H4 (cell line): ENCODE data around the gene LDLRAD4. TPM values are rescaled to one million over a fixed set of nuclear protein-coding genes. Genes with fewer than 3 reads are reported as not detected.
"Not testable (repeated sequence)": the region's sequence is repeated elsewhere in the genome, so short reads cannot be mapped to it uniquely, and the experiment has no call there.

Experiments
- DNase-seq: peaks from one replicate; pipeline ENCODE4 v3.0.0-alpha.2; 2015; ENCODE audit warnings: low spot score
- total RNA-seq: library from RNA; depleted of rRNA; stranded (reverse); fragments of >200 nt; shearing (Covaris generic); gene quantifications from 2 replicates; pipeline ENCODE4 v1.2.3, GENCODE V29; 2014

LDLRAD4 gene
- total RNA-seq, 1 experiment from 2014 or later = 6.9 TPM

- DNase-seq = no peak
Observed at GRCh38 chr18:13246591-13246990, 28.0 kb downstream of the LDLRAD4 start.

- DNase-seq = no peak
Observed at GRCh38 chr18:13247506-13247905, 28.9 kb downstream of the LDLRAD4 start.

- no peak for DNase-seq
Observed at GRCh38 chr18:13252686-13253410, 34.3 kb downstream of the LDLRAD4 start.

- no peak for DNase-seq
Observed at GRCh38 chr18:13253786-13254688, 35.5 kb downstream of the LDLRAD4 start.

- no peak for DNase-seq
Observed at GRCh38 chr18:13254971-13255927, 36.7 kb downstream of the LDLRAD4 start.

GRCh38 chr18:13256444-13257305 lies 38.1 kb downstream of the LDLRAD4 start:
- DNase-seq = no peak

- DNase-seq = no peak
Observed at GRCh38 chr18:13257361-13257980, 38.9 kb downstream of the LDLRAD4 start.

- DNase-seq = no peak
Observed at GRCh38 chr18:13258921-13259320, 40.4 kb downstream of the LDLRAD4 start.

- DNase-seq = no peak
Observed at GRCh38 chr18:13259701-13260100, 41.1 kb downstream of the LDLRAD4 start.

- no peak for DNase-seq
Observed at GRCh38 chr18:13260197-13260934, 41.8 kb downstream of the LDLRAD4 start.

GRCh38 chr18:13260935-13261640 lies 42.5 kb downstream of the LDLRAD4 start:
- DNase-seq = no peak

- DNase-seq = no peak
Observed at GRCh38 chr18:13261661-13262357, 43.2 kb downstream of the LDLRAD4 start.

GRCh38 chr18:13262358-13262680 lies 43.8 kb downstream of the LDLRAD4 start:
- not testable (repeated sequence) for DNase-seq

- DNase-seq = no peak
Observed at GRCh38 chr18:13262839-13263691, 44.5 kb downstream of the LDLRAD4 start.

- no peak for DNase-seq
Observed at GRCh38 chr18:13264091-13265007, 45.8 kb downstream of the LDLRAD4 start.
